ENCODE results near the gene TGFBRAP1.

The TGFBRAP1 gene

GRCh38 chr2:105364436-105365139 is 35.1 kb upstream of the TGFBRAP1 start:
- H3K27ac ChIP-seq: no peak overlapping the region

GRCh38 chr2:105362862-105363591 is 33.5 kb upstream of the TGFBRAP1 start:
- DNase-seq: no peak
- no peak overlapping the region for H3K27ac ChIP-seq
- TF ChIP-seq CTCF (IDR thresholded peaks at IDR 0.05; ENCODE audit: low read depth, low read length, missing control alignments): no peak
- H3K27me3 ChIP-seq (replicated peaks): no peaks in the 10 kb centered on the region
- no peak overlapping the region for H3K4me3 ChIP-seq (ENCODE audit: low read depth, low read length)
- H3K36me3 ChIP-seq (replicated peaks): peaks cover 97% of the 10 kb centered on the region
- in situ Hi-C loops (cut with HindIII; ENCODE audit: low pct_ligation_motif_present, low sequenced_read_pairs): loop anchor here (25.0 kb wide), 1 partner anchor 149 kb away; no protein-coding TSS in a partner anchor

More at GRCh38 chr2:105364436-105365139, 35.1 kb upstream of the TGFBRAP1 start:
- no peak for TF ChIP-seq CTCF (IDR thresholded peaks at IDR 0.05; ENCODE audit: low read depth, low read length, missing control alignments)
- Histone ChIP-seq H3K36me3 (replicated peaks) (peaks cover 94% of the 10 kb centered on the region), H3K27me3 (replicated peaks) (no peaks in the 10 kb centered on the region), H3K4me3 (ENCODE audit: low read depth, low read length) (no peak overlapping the region)
- no peak for DNase-seq
- in situ Hi-C loops (cut with HindIII; ENCODE audit: low pct_ligation_motif_present, low sequenced_read_pairs): loop anchor here (25.0 kb wide), 1 partner anchor 148 kb away; no protein-coding TSS in a partner anchor

- H3K36me3 ChIP-seq (replicated peaks): peaks cover 87% of the 10 kb centered on the region
- in situ Hi-C loops (cut with HindIII; ENCODE audit: low pct_ligation_motif_present, low sequenced_read_pairs): loop anchor here (25.0 kb wide), 1 partner anchor 151 kb away; no protein-coding TSS in a partner anchor
- no peak overlapping the region for H3K4me3 ChIP-seq (ENCODE audit: low read depth, low read length)
- H3K27me3 ChIP-seq (replicated peaks): no peaks in the 10 kb centered on the region
- DNase-seq: no peak
- no peak for TF ChIP-seq CTCF (IDR thresholded peaks at IDR 0.05; ENCODE audit: low read depth, low read length, missing control alignments)
- no peak overlapping the region for H3K27ac ChIP-seq
These were observed 31.8 kb upstream of the TGFBRAP1 start for GRCh38 chr2:105361102-105361889.

- Histone ChIP-seq H3K27ac (no peak overlapping the region), H3K36me3 (replicated peaks) (peaks cover 62% of the 10 kb centered on the region), H3K27me3 (replicated peaks) (no peaks in the 10 kb centered on the region), H3K4me3 (ENCODE audit: low read depth, low read length) (no peak overlapping the region)
- no peak for TF ChIP-seq CTCF (IDR thresholded peaks at IDR 0.05; ENCODE audit: low read depth, low read length, missing control alignments)
- no peak for DNase-seq
- in situ Hi-C loops (cut with HindIII; ENCODE audit: low pct_ligation_motif_present, low sequenced_read_pairs): loop anchor here (25.0 kb wide), 1 partner anchor 154 kb away; no protein-coding TSS in a partner anchor
These were observed 29.1 kb upstream of the TGFBRAP1 start for GRCh38 chr2:105358593-105358992.

- no peak overlapping the region for H3K4me3 ChIP-seq (ENCODE audit: low read depth, low read length)
These were observed 27.6 kb upstream of the TGFBRAP1 start for GRCh38 chr2:105357122-105357521.

More at GRCh38 chr2:105357122-105357521, 27.6 kb upstream of the TGFBRAP1 start:
- TF ChIP-seq CTCF (IDR thresholded peaks at IDR 0.05; ENCODE audit: low read depth, low read length, missing control alignments): no peak
- no peak for DNase-seq
- H3K27me3 ChIP-seq (replicated peaks): no peaks in the 10 kb centered on the region
- in situ Hi-C loops (cut with HindIII; ENCODE audit: low pct_ligation_motif_present, low sequenced_read_pairs): loop anchor here (25.0 kb wide), 1 partner anchor 155 kb away; no protein-coding TSS in a partner anchor
- no peak overlapping the region for H3K27ac ChIP-seq
- H3K36me3 ChIP-seq (replicated peaks): peaks cover 47% of the 10 kb centered on the region

Measured in brain microvascular endothelial cell (primary cell).